HG03469 (cell line): ENCODE measurements around the gene ZNF630.
"Not testable (repeated sequence)": the region's sequence is repeated elsewhere in the genome, so short reads cannot be mapped to it uniquely, and the experiment has no call there.

Experiments used
- ATAC-seq: cut with Tn5 transposase; IDR thresholded peaks from one replicate; pipeline ENCODE4 v1.9.1; 2021; ENCODE audit warnings: mild to moderate bottlenecking, moderate library complexity, moderate number of reproducible peaks; ENCODE audit not compliant: unreplicated experiment

Gene ZNF630

GRCh38 chrX:48030641-48031173 is 40.7 kb downstream of the ZNF630 start:
- ATAC-seq: not testable (repeated sequence)

GRCh38 chrX:48030237-48030636 is 41.2 kb downstream of the ZNF630 start:
- no peak for ATAC-seq

- ATAC-seq: no peak
These were observed 43.3 kb downstream of the ZNF630 start for GRCh38 chrX:48028091-48028490.

- ATAC-seq: not testable (repeated sequence)
These were observed 43.9 kb downstream of the ZNF630 start for GRCh38 chrX:48027545-48027944.

- ATAC-seq: no peak
These were observed 45.9 kb downstream of the ZNF630 start for GRCh38 chrX:48025561-48025960.

- no peak for ATAC-seq
These were observed 48.7 kb downstream of the ZNF630 start for GRCh38 chrX:48022738-48023137.

- no peak for ATAC-seq
These were observed 49.3 kb downstream of the ZNF630 start for GRCh38 chrX:48022100-48022499.

GRCh38 chrX:48021026-48021900 is 50.2 kb downstream of the ZNF630 start:
- ATAC-seq: no peak

- not testable (repeated sequence) for ATAC-seq
These were observed 51.0 kb downstream of the ZNF630 start for GRCh38 chrX:48020472-48020871.

- ATAC-seq: not testable (repeated sequence)
These were observed 51.5 kb downstream of the ZNF630 start for GRCh38 chrX:48019892-48020291.

GRCh38 chrX:48016583-48017310 is 54.7 kb downstream of the ZNF630 start:
- ATAC-seq: not testable (repeated sequence)

- not testable (repeated sequence) for ATAC-seq
These were observed 61.9 kb downstream of the ZNF630 start for GRCh38 chrX:48009445-48009960.
